Smooth muscle cell (in vitro differentiated cells): ENCODE results near the gene PCAT6. TPM values are rescaled to one million over a fixed set of nuclear protein-coding genes. Genes with fewer than 3 reads are reported as not detected.
"Not testable (repeated sequence)": the region's sequence is repeated elsewhere in the genome, so short reads cannot be mapped to it uniquely, and the experiment has no call there.

Experiments
- DNase-seq: peaks from one replicate; lab custom pipeline; 2025; ENCODE audit not compliant: unreplicated experiment; lab: John Stamatoyannopoulos, UW
- H2AFZ ChIP-seq: fragments of 200-600 bp; sonication (generic); 2 replicates; pipeline ENCODE4 v1.6.0; 2016; ENCODE audit warnings: antibody characterized with exemption, low read depth, mild to moderate bottlenecking
- H3F3A ChIP-seq: fragments of 200-600 bp; sonication (generic); 2 replicates; pipeline ENCODE4 v1.6.0; 2017; ENCODE audit warnings: antibody characterized with exemption, low read depth
- H3K27ac ChIP-seq: fragments of 200-600 bp; sonication (generic); 2 replicates; pipeline ENCODE4 v1.5.1; 2016; ENCODE audit warnings: low read depth, mild to moderate bottlenecking
- H3K27me3 ChIP-seq: fragments of 200-600 bp; sonication (generic); 2 replicates; pipeline ENCODE4 v1.6.1; 2016; ENCODE audit warnings: low read depth, mild to moderate bottlenecking
- H3K36me3 ChIP-seq: fragments of 200-600 bp; sonication (generic); 2 replicates; pipeline ENCODE4 v1.5.1; 2016; ENCODE audit warnings: low read depth
- H3K4me1 ChIP-seq: fragments of 200-600 bp; sonication (generic); 2 replicates; pipeline ENCODE4 v1.5.1; 2016; ENCODE audit warnings: low read depth
- H3K4me2 ChIP-seq: fragments of 200-600 bp; sonication (generic); 2 replicates; pipeline ENCODE4 v1.6.0; 2016; ENCODE audit warnings: mild to moderate bottlenecking
- H3K4me3 ChIP-seq: fragments of 200-600 bp; sonication (generic); 2 replicates; pipeline ENCODE4 v1.5.1; 2016; ENCODE audit warnings: mild to moderate bottlenecking
- H3K79me2 ChIP-seq: fragments of 200-600 bp; sonication (generic); 2 replicates; pipeline ENCODE4 v1.6.0; 2016; ENCODE audit warnings: low read depth, mild to moderate bottlenecking
- H3K9ac ChIP-seq: fragments of 200-600 bp; sonication (generic); 2 replicates; pipeline ENCODE4 v1.6.0; 2016; ENCODE audit warnings: low read depth
- H3K9me3 ChIP-seq: fragments of 200-600 bp; sonication (generic); replicated peaks from 2 replicates; pipeline ENCODE4 v1.5.1; 2016; ENCODE audit warnings: low read depth
- H4K20me1 ChIP-seq: fragments of 200-600 bp; sonication (generic); 2 replicates; pipeline ENCODE4 v1.6.0; 2016; ENCODE audit warnings: low read depth
- CTCF ChIP-seq: fragments of 200-600 bp; sonication (generic); IDR thresholded peaks from 2 replicates; pipeline ENCODE4 v1.5.1; 2017; ENCODE audit warnings: borderline replicate concordance, mild to moderate bottlenecking, antibody characterized with exemption; ENCODE audit not compliant: insufficient read depth, poor library complexity, severe bottlenecking
- WGBS: methylation state at CpG from one replicate; pipeline ENCODE4 v1.1.7; 2016; ENCODE audit warnings: low lambda C conversion rate; 5-methylcytosine and 5-hydroxymethylcytosine counted together
- polyA plus RNA-seq: library from polyadenylated mRNA; unstranded; fragments of >200 nt; fragmentation: Nextera tagmentation; extraction: Ambion mirVana; gene quantifications from 2 replicates; pipeline ENCODE4 v1.2.1, GENCODE V29; 2016
- total RNA-seq: library from RNA; depleted of rRNA; stranded (reverse); fragments of >200 nt; gene quantifications from 2 replicates; pipeline ENCODE4 v1.2.3, GENCODE V29; 2014

The PCAT6 gene
- total and polyA plus RNA-seq, 2 experiments from 2014 or later, result 13.0 to 30.1 TPM

DNA sequence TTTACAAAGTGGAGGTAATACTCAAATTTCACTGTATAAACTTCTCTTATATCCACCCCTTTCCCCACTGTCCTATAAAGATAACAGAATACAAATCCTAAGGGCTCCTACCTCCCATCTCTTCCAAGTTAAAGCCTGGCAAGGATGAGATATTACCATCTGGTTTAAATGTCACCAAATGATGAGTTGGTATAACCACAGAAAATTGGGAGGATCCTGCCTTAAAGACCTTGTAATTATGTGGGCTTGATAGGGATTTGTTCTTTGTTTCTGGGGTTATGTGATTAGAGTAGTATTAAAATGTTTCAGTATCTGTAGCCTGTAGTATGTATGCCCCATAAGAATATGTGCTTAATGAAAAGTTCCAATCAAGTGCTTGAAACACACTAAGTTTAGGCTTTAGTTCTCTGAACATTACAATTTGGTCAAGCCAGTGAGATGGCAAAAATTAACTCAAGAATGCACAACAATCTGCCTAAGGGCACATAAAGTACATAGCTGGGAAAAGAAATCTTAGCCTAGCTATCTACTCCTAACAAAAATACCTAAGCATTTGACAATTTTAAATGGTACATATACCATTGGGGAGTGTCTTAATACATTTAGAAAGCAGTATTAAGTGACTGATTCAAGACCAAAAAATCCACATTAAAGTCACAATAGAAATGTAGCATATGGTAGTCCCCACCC is 16.6 kb upstream of the PCAT6 start:
- H3K27me3 ChIP-seq, result no peaks in the 10 kb centered on the region
- H3K9ac ChIP-seq, result no peak overlapping the region
- peaks cover 8% of the 10 kb centered on the region for H3F3A ChIP-seq
- no peaks in the 10 kb centered on the region for H3K9me3 ChIP-seq
- no peak for DNase-seq
- H3K4me3 ChIP-seq, result no peak overlapping the region
- H2AFZ ChIP-seq, result no peak overlapping the region
- H4K20me1 ChIP-seq, result peaks cover 100% of the 10 kb centered on the region
- TF ChIP-seq CTCF, result no peak
- H3K4me1 ChIP-seq, result no peaks in the 10 kb centered on the region
- H3K4me2 ChIP-seq, result no peak overlapping the region
- peaks cover 100% of the 10 kb centered on the region for H3K79me2 ChIP-seq
- H3K36me3 ChIP-seq, result no peaks in the 10 kb centered on the region
- no peak overlapping the region for H3K27ac ChIP-seq

DNA sequence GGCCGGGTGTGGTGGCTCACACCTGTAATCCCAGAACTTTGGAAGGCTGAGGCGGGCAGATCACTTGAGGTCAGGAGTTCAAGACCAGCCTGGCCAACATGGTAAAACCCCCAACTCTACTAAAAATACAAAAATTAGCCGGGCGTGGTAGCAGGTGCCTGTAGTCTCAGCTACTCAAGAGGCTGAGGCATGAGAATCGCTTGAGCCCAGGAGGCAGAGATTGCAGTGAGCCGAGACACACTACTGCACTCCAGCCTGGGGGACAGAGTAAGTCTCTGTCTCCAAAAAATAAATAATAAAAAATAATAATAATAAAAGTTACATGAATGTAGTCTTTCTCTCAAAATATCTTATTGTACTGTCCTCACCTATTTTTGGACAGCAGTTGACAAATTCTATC is 15.8 kb upstream of the PCAT6 start:
- not testable (repeated sequence) for H3K9ac ChIP-seq, H3K4me2 ChIP-seq, H3F3A ChIP-seq, H3K9me3 ChIP-seq, H2AFZ ChIP-seq, H3K27ac ChIP-seq, H3K36me3 ChIP-seq, DNase-seq, H3K4me3 ChIP-seq, H3K4me1 ChIP-seq, H3K27me3 ChIP-seq
- WGBS, result 94% methylated on average over 6 of the region's 6 CpGs
- Histone ChIP-seq H4K20me1 (peaks cover 100% of the 10 kb centered on the region), H3K79me2 (peaks cover 100% of the 10 kb centered on the region)

DNA sequence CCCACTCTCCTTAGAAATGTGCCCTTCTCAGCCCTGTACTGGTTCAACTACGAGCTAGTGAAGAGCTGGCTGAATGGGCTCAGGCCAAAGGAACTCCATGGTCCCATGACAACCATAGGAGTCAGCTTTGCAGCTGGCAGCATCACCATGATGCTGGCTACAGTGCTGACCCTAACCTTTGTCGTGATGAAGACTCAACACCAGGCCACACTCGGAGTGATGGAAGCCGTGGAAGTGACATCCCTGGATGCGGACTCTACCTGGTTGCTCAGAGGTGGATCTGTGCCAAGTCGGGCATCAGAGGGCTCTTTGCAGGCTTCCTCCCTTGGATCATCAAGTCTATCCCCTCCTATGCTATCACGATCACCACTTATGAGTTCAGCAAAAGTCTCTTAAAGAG is 14.1 kb upstream of the PCAT6 start:
- 96% methylated on average over 7 of the region's 7 CpGs for WGBS
- Histone ChIP-seq H2AFZ (no peak overlapping the region), H3K4me2 (no peak overlapping the region), H4K20me1 (peaks cover 100% of the 10 kb centered on the region), H3K4me1 (no peaks in the 10 kb centered on the region), H3K27me3 (no peaks in the 10 kb centered on the region), H3K4me3 (no peak overlapping the region), H3K9me3 (no peaks in the 10 kb centered on the region), H3K36me3 (no peaks in the 10 kb centered on the region), H3K9ac (no peak overlapping the region), H3K79me2 (peaks cover 100% of the 10 kb centered on the region), H3F3A (peaks cover 3% of the 10 kb centered on the region), H3K27ac (no peak overlapping the region)
- no peak for DNase-seq
- no peak for TF ChIP-seq CTCF

DNA sequence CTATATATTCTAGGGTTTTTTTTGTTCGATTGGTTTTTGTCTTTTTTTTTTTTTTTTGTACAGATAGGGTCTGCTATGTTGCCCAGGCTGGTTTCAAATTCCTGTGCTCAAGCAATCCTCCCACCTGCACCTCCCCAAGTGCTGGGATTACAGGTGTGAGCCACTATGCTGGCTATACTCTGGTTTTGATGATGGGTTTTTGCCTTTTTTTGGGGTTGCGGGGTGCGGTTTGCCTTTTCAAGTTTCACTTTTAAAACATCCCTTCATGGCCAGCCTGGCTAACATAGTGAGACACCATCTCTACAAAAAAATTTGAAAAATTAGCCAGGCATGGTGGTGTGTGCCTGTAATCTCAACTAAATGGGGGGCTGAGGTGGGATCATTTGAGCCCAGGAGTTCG is 12.5 kb upstream of the PCAT6 start:
- 99% methylated on average over 4 of the region's 4 CpGs for WGBS
- TF ChIP-seq CTCF, result no peak
- H3F3A ChIP-seq, result no peaks in the 10 kb centered on the region
- no peaks in the 10 kb centered on the region for H3K27me3 ChIP-seq
- no peak overlapping the region for H2AFZ ChIP-seq
- no peak overlapping the region for H3K27ac ChIP-seq
- no peak overlapping the region for H3K4me2 ChIP-seq
- no peak overlapping the region for H3K4me3 ChIP-seq
- H3K36me3 ChIP-seq, result no peaks in the 10 kb centered on the region
- H3K4me1 ChIP-seq, result peaks cover 4% of the 10 kb centered on the region
- H3K79me2 ChIP-seq, result peaks cover 100% of the 10 kb centered on the region
- H3K9ac ChIP-seq, result no peak overlapping the region
- no peak for DNase-seq
- H3K9me3 ChIP-seq, result no peaks in the 10 kb centered on the region
- peaks cover 100% of the 10 kb centered on the region for H4K20me1 ChIP-seq
